ENCODE data around the gene STAT5A. TPM values are rescaled to one million over a fixed set of nuclear protein-coding genes. Genes with fewer than 3 reads are reported as not detected.

The STAT5A gene
- total and polyA plus RNA-seq, 11 donors: 4.9 to 44.0 (median 15.6) TPM

GRCh38 chr17:42266462-42266861 lies 21.8 kb upstream of the STAT5A start:
- Histone ChIP-seq H3K27me3 (no peaks in the 10 kb centered on the region), H3K9me3 (no peaks in the 10 kb centered on the region), H3K4me1 (peaks cover 0 to 41% (median under 1%) of the 10 kb centered on the region in 12 donors), H3K27ac (peak overlapping the region in 1 of 12 donors; percentile 6), H3K36me3 (no peaks in the 10 kb centered on the region), H3K4me3 (no peak overlapping the region)
- ATAC-seq: no peak
- TF ChIP-seq POLR2A (IDR thresholded peaks at IDR 0.05) (no peak), CTCF (IDR thresholded peaks at IDR 0.05) (no peak)
- intact Hi-C loops (cut with DNase I): no loop called here
- DNase-seq: no peak
- 90 to 97% (median 93%) methylated on average over 2 of the region's 2 CpGs for WGBS, 4 donors

DNA sequence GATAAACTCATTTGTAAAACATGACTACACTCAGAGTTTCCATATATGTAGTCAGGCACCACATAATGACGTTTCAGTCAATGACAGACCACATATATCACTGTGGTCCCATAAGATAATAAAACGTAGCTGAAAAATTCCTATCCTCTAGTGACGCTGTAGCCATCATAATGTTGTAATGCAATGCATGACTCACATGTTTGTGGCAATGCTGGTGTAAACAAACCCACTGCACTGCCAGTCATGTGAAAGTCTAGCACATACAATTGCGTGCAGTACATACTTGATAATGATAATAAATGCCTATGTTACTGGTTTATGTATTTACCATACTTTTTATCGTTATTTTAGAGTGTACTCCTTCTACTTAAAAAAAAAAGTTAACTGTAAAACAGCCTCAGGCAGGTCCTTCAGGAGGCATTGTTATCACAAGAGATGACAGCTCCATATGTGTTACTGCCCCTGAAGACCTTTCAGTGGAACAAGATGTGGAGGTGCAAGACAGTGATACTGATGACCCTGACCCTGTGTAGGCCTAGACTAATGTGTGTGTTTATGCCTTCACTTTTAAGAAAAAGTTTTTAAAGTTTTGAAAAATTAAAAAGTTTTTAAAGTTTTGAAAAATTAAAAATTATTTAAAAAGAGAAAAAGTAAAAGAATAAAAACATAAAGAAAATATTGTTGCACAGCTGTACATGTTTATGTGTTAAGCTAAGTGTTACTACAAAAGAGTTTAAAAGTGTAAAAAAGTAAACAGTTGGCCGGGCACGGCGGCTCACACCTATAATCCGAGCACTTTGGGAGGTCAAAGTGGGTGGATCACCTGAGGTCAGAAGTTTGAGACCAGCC lies 21.2 kb upstream of the STAT5A start:
- peak overlapping the region in 1 of 12 donors; percentile 6 for H3K27ac ChIP-seq
- no peaks in the 10 kb centered on the region for H3K36me3 ChIP-seq
- ATAC-seq: no peak
- intact Hi-C loops (cut with DNase I): no loop called here
- no peaks in the 10 kb centered on the region for H3K9me3 ChIP-seq
- no peak overlapping the region for H3K4me3 ChIP-seq
- 69 to 77% (median 73%) methylated on average over 9 of the region's 9 CpGs for WGBS, 4 donors
- DNase-seq: no peak
- TF ChIP-seq CTCF (IDR thresholded peaks at IDR 0.05) (no peak), POLR2A (IDR thresholded peaks at IDR 0.05) (no peak)
- H3K27me3 ChIP-seq: no peaks in the 10 kb centered on the region
- H3K4me1 ChIP-seq: peaks cover 0 to 48% (median 4%) of the 10 kb centered on the region in 12 donors

GRCh38 chr17:42268236-42268635 lies 20.1 kb upstream of the STAT5A start:
- ATAC-seq (no peak), DNase-seq (no peak)
- Histone ChIP-seq H3K27me3 (no peaks in the 10 kb centered on the region), H3K9me3 (no peaks in the 10 kb centered on the region), H3K4me3 (no peak overlapping the region), H3K27ac (no peak overlapping the region), H3K4me1 (peaks cover 0 to 59% (median 9%) of the 10 kb centered on the region in 12 donors), H3K36me3 (no peaks in the 10 kb centered on the region)
- WGBS, 4 donors: 91 to 93% (median 91%) methylated on average over 5 of the region's 5 CpGs
- intact Hi-C loops (cut with DNase I): no loop called here
- TF ChIP-seq POLR2A (IDR thresholded peaks at IDR 0.05): no peak
- TF ChIP-seq CTCF (IDR thresholded peaks at IDR 0.05): no peak

GRCh38 chr17:42270170-42270535 lies 18.1 kb upstream of the STAT5A start:
- 88 to 95% (median 90%) methylated on average over 4 of the region's 4 CpGs for WGBS, 4 donors
- Histone ChIP-seq H3K27ac (peak overlapping the region in 1 of 12 donors; percentile 42), H3K27me3 (no peaks in the 10 kb centered on the region), H3K4me1 (peaks cover 0 to 78% (median 23%) of the 10 kb centered on the region in 12 donors), H3K36me3 (no peaks in the 10 kb centered on the region), H3K9me3 (no peaks in the 10 kb centered on the region), H3K4me3 (no peak overlapping the region)
- TF ChIP-seq POLR2A (IDR thresholded peaks at IDR 0.05) (no peak), CTCF (IDR thresholded peaks at IDR 0.05) (no peak)
- intact Hi-C loops (cut with DNase I): loop anchor here in 4 of 10 donors (5.0 to 10.0 kb wide), 4 partner anchors 38 to 85 kb away; partner anchors contain the start of genes HCRT (in 1 of the 4) and KCNH4 (in 1 of the 4)
- DNase-seq (no peak), ATAC-seq (no peak)

All from heart left ventricle (tissue), 16 donors.